PC-9 (cell line): ENCODE measurements around the gene HSPB3.

Experiments used
- EZH2 ChIP-seq: fragments of 200-600 bp; sonication (generic); IDR thresholded peaks from 2 replicates; pipeline ENCODE4 v1.8.0; 2017; ENCODE audit warnings: antibody characterized with exemption, low read depth
- TF ChIP-seq, protein P1 (sequence below): fragments of 200-600 bp; sonication (generic); conservative IDR thresholded peaks from 2 replicates; pipeline ENCODE4 v1.6.1; 2017; ENCODE audit warnings: mixed run types, antibody characterized with exemption, mild to moderate bottlenecking, moderate library complexity

DNA sequence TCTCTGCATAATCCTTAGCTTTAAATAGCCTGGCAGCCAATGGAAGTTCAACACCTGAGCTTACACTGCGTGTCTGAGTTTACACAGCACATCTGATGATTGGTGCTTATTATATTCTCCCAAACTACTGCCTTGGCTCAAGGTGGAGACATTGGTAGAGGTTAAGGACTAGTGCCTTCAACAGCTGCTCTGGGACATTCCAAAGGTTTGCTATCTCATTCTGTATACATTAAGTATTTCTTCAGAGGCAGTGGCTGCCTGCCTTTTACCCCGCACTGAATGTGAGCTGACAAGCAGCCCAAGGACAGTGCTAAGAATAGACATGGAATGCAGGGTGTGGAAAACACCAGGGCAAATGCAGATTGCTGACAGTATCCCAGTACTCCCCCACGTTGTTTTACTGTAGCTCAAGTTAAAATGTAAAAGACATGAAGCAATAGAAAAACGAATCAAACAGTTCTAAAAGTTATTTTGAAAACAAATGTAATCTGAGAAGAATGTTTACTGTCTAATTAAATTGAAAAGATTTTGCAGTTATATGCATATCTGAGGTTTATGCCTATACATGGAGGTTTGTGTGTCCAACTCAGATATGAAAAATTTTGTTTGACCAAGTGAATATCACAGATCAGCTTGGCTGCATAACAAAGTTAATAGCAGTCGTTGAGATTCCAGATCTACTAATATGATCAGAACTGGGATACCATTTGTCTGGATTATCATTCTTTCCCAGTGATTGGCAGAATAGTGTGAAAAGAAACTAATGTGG is 1.8 kb downstream of the HSPB3 start:
- TF ChIP-seq, protein P1, sequence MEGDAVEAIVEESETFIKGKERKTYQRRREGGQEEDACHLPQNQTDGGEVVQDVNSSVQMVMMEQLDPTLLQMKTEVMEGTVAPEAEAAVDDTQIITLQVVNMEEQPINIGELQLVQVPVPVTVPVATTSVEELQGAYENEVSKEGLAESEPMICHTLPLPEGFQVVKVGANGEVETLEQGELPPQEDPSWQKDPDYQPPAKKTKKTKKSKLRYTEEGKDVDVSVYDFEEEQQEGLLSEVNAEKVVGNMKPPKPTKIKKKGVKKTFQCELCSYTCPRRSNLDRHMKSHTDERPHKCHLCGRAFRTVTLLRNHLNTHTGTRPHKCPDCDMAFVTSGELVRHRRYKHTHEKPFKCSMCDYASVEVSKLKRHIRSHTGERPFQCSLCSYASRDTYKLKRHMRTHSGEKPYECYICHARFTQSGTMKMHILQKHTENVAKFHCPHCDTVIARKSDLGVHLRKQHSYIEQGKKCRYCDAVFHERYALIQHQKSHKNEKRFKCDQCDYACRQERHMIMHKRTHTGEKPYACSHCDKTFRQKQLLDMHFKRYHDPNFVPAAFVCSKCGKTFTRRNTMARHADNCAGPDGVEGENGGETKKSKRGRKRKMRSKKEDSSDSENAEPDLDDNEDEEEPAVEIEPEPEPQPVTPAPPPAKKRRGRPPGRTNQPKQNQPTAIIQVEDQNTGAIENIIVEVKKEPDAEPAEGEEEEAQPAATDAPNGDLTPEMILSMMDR: no peak
- TF ChIP-seq EZH2: no peak
